DND-41 (cell line): ENCODE results near the gene PDE1C.

Source experiments
- ATAC-seq: fragments of 200-7000 bp; cut with Tn5 transposase; 3 replicates; pipeline ENCODE4 v1.9.1; 2021; ENCODE audit warnings: low read depth; ENCODE audit not compliant: insufficient read depth
- DNase-seq: peaks from one replicate; pipeline ENCODE4 v3.0.0-alpha.2; 2020
- H2AFZ ChIP-seq: 2 replicates; pipeline ENCODE4 v1.6.0; 2012; ENCODE audit warnings: low read depth, low read length
- H3K27ac ChIP-seq: 2 replicates; pipeline ENCODE4 v1.5.1; 2012; ENCODE audit warnings: low read length, inconsistent platforms
- H3K27me3 ChIP-seq: fragments of 200-600 bp; sonication (generic); 2 replicates; pipeline ENCODE4 v1.6.0; 2012; ENCODE audit warnings: low read length, mild to moderate bottlenecking, inconsistent platforms; ENCODE audit not compliant: insufficient read depth, poor library complexity
- H3K36me3 ChIP-seq: 2 replicates; pipeline ENCODE4 v1.5.1; 2012; ENCODE audit warnings: low read length, inconsistent platforms; ENCODE audit not compliant: insufficient read depth
- H3K4me1 ChIP-seq: 2 replicates; pipeline ENCODE4 v1.5.1; 2012; ENCODE audit warnings: mild to moderate bottlenecking, low read length; ENCODE audit not compliant: insufficient read depth
- H3K4me2 ChIP-seq: 2 replicates; pipeline ENCODE4 v1.6.0; 2012; ENCODE audit warnings: mild to moderate bottlenecking, moderate library complexity, low read length, inconsistent platforms; ENCODE audit not compliant: insufficient read depth
- H3K4me3 ChIP-seq, 2 experiments: fragments of 200-600 bp in 1 of 2; shearing (Covaris generic) in 1 of 2; 2 replicates each; pipeline ENCODE4 v1.5.1; 2012 to 2016; ENCODE audit warnings: inconsistent platforms in 2 of 2, low read length in 2 of 2, mild to moderate bottlenecking in 2 of 2, low read depth in 1 of 2, moderate library complexity in 1 of 2
- H3K79me2 ChIP-seq: 2 replicates; pipeline ENCODE4 v1.6.0; 2012; ENCODE audit warnings: low read length, inconsistent platforms; ENCODE audit not compliant: insufficient read depth
- H3K9ac ChIP-seq: 2 replicates; pipeline ENCODE4 v1.6.0; 2012; ENCODE audit warnings: low read depth, mild to moderate bottlenecking, inconsistent platforms, low read length, moderate library complexity
- H3K9me3 ChIP-seq: 2 replicates; pipeline ENCODE4 v1.5.1; 2012; ENCODE audit warnings: low read length, moderate library complexity, mild to moderate bottlenecking, inconsistent platforms; ENCODE audit not compliant: insufficient read depth, severe bottlenecking
- H4K20me1 ChIP-seq: 2 replicates; pipeline ENCODE4 v1.6.0; 2012; ENCODE audit warnings: low read length; ENCODE audit not compliant: insufficient read depth
- EZH2 ChIP-seq: IDR thresholded peaks from 3 replicates; pipeline ENCODE4 v1.6.1; 2012; ENCODE audit warnings: borderline replicate concordance, low read depth, mild to moderate bottlenecking, moderate library complexity, low read length, inconsistent platforms; ENCODE audit not compliant: severe bottlenecking
- TF ChIP-seq, protein P1 (sequence below): IDR thresholded peaks from 2 replicates; pipeline ENCODE4 v1.5.1; 2012; ENCODE audit warnings: borderline replicate concordance, low read length, moderate library complexity, mild to moderate bottlenecking; ENCODE audit not compliant: poor library complexity, severe bottlenecking; ENCODE audit errors: extremely low read depth

PDE1C gene

DNA sequence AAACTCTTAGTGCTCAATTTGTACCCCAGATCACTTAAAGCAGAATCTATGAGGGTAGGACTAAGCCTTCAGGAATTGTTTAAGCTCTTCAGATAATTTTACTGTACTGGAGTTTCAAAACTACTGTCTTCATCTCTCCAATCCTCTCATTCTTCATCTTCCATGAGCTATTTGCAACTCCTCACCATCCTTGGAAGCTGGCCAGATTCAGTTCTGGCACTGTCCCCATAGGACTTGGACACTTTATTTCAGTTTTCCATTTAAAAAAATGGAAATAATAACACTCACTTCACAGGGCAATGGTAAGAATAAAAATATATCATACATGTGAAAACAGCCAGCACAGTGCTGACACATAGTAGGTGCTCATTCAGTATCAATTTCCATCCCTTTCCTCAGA is 308.6 kb downstream of the PDE1C start:
- Histone ChIP-seq H3K4me2 (no peak overlapping the region), H3K4me3 (no peak overlapping the region), H3K27me3 (no peaks in the 10 kb centered on the region), H3K27ac (no peak overlapping the region), H3K4me1 (no peaks in the 10 kb centered on the region), H4K20me1 (no peaks in the 10 kb centered on the region), H3K9me3 (no peaks in the 10 kb centered on the region), H2AFZ (no peak overlapping the region), H3K36me3 (no peaks in the 10 kb centered on the region), H3K9ac (no peak overlapping the region), H3K79me2 (no peaks in the 10 kb centered on the region)
- TF ChIP-seq, protein P1, sequence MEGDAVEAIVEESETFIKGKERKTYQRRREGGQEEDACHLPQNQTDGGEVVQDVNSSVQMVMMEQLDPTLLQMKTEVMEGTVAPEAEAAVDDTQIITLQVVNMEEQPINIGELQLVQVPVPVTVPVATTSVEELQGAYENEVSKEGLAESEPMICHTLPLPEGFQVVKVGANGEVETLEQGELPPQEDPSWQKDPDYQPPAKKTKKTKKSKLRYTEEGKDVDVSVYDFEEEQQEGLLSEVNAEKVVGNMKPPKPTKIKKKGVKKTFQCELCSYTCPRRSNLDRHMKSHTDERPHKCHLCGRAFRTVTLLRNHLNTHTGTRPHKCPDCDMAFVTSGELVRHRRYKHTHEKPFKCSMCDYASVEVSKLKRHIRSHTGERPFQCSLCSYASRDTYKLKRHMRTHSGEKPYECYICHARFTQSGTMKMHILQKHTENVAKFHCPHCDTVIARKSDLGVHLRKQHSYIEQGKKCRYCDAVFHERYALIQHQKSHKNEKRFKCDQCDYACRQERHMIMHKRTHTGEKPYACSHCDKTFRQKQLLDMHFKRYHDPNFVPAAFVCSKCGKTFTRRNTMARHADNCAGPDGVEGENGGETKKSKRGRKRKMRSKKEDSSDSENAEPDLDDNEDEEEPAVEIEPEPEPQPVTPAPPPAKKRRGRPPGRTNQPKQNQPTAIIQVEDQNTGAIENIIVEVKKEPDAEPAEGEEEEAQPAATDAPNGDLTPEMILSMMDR, result no peak
- no peak for TF ChIP-seq EZH2
- DNase-seq (no peak), ATAC-seq (no peak)

DNA sequence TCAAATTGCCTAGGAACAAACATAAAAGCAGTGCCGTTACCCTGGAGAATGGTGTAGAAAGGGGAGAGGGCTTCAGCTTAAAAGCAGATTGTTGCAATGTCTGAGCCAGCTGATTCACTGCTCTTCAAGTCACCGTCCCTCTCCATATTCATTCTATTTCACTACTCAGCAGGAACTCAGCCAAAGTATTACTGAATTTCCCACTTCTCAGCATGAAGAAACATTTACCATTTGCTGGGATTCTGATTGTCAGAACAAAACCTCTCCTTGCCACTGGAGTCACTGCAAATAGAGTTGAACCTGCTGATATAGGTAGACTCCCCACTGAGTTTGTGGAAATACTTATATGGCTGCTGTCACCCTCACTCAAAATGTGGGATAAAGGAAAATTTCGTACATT is 311.5 kb downstream of the PDE1C start:
- ATAC-seq (no peak), DNase-seq (no peak)
- Histone ChIP-seq H3K9me3 (no peaks in the 10 kb centered on the region), H3K27me3 (no peaks in the 10 kb centered on the region), H3K9ac (no peak overlapping the region), H3K4me1 (no peaks in the 10 kb centered on the region), H3K4me3 (no peak overlapping the region), H3K4me2 (no peak overlapping the region), H3K36me3 (no peaks in the 10 kb centered on the region), H2AFZ (no peak overlapping the region), H3K79me2 (no peaks in the 10 kb centered on the region), H4K20me1 (no peaks in the 10 kb centered on the region), H3K27ac (no peak overlapping the region)
- TF ChIP-seq EZH2, result no peak
- TF ChIP-seq, protein P1, result no peak

- ATAC-seq, result no peak
- Histone ChIP-seq H3K27me3 (no peaks in the 10 kb centered on the region), H3K4me2 (no peak overlapping the region), H4K20me1 (no peaks in the 10 kb centered on the region), H3K4me1 (no peaks in the 10 kb centered on the region), H3K27ac (no peak overlapping the region), H3K9me3 (no peaks in the 10 kb centered on the region), H3K4me3 (no peak overlapping the region), H3K9ac (no peak overlapping the region), H3K36me3 (no peaks in the 10 kb centered on the region), H2AFZ (no peak overlapping the region), H3K79me2 (no peaks in the 10 kb centered on the region)
- no peak for TF ChIP-seq EZH2
- TF ChIP-seq, protein P1, result no peak
- no peak for DNase-seq
Measured at GRCh38 chr7:31751726-31752125, 318.5 kb downstream of the PDE1C start.

- H3K27ac ChIP-seq, result no peak overlapping the region
- no peaks in the 10 kb centered on the region for H3K4me1 ChIP-seq
- H3K4me3 ChIP-seq, result no peak overlapping the region
- ATAC-seq (no peak), DNase-seq (no peak)
- peaks cover 5% of the 10 kb centered on the region for H3K27me3 ChIP-seq
- no peaks in the 10 kb centered on the region for H3K9me3 ChIP-seq
- H3K36me3 ChIP-seq, result no peaks in the 10 kb centered on the region
- TF ChIP-seq, protein P1, result no peak
- TF ChIP-seq EZH2, result no peak
- no peak overlapping the region for H3K4me2 ChIP-seq
- no peaks in the 10 kb centered on the region for H3K79me2 ChIP-seq
- no peak overlapping the region for H3K9ac ChIP-seq
- H2AFZ ChIP-seq, result no peak overlapping the region
- H4K20me1 ChIP-seq, result no peaks in the 10 kb centered on the region
Measured at GRCh38 chr7:31748084-31748483, 322.1 kb downstream of the PDE1C start.
